Suprapubic skin (tissue), 3 donors: ENCODE measurements around the gene BDKRB1.

Source experiments
- CTCF ChIP-seq, 2 donors: fragments of 200-600 bp in 1 of 2; fragments of 450-650 bp in 1 of 2; sonication (generic) in 1 of 2; IDR thresholded peaks; one replicate each; pipeline ENCODE4 v1.5.1; 2016 to 2019; ENCODE audit warnings: antibody characterized with exemption in 2 of 2, mild to moderate bottlenecking in 1 of 2, moderate library complexity in 1 of 2
- POLR2A ChIP-seq, 2 donors: fragments of 450-650 bp; IDR thresholded peaks; one replicate each; pipeline ENCODE4 v1.6.1; 2017; ENCODE audit warnings: antibody characterized with exemption in 2 of 2, mild to moderate bottlenecking in 2 of 2, moderate library complexity in 2 of 2

- TF ChIP-seq CTCF (IDR thresholded peaks at IDR 0.05) = no peak
- no peak for TF ChIP-seq POLR2A (IDR thresholded peaks at IDR 0.05)
Observed at GRCh38 chr14:96250485-96250884, 5.5 kb upstream of the BDKRB1 start.
